Left renal pelvis (tissue), 4 donors: ENCODE results near the gene SHISAL1. TPM values are rescaled to one million over a fixed set of nuclear protein-coding genes. Genes with fewer than 3 reads are reported as not detected.
"Not testable (repeated sequence)": the region's sequence is repeated elsewhere in the genome, so short reads cannot be mapped to it uniquely, and the experiment has no call there.

Experiments
- DNase-seq, 4 donors: peaks; one replicate each; pipeline ENCODE4 v3.0.0-alpha.2; 2013; ENCODE audit warnings: low read depth in 4 of 4, low spot score in 3 of 4
- polyA plus RNA-seq, 4 donors: library from polyadenylated mRNA; unstranded; fragments of 120-200 nt; gene quantifications; one replicate each; pipeline ENCODE4 v1.2.1, GENCODE V29; 2013; ENCODE audit not compliant: insufficient read length in 4 of 4

Gene SHISAL1
- polyA plus RNA-seq, 4 donors = 2.0 to 5.1 (median 2.4) TPM

- no peak for DNase-seq
These were observed 7.3 kb downstream of the SHISAL1 start for GRCh38 chr22:44305455-44305854.

DNA sequence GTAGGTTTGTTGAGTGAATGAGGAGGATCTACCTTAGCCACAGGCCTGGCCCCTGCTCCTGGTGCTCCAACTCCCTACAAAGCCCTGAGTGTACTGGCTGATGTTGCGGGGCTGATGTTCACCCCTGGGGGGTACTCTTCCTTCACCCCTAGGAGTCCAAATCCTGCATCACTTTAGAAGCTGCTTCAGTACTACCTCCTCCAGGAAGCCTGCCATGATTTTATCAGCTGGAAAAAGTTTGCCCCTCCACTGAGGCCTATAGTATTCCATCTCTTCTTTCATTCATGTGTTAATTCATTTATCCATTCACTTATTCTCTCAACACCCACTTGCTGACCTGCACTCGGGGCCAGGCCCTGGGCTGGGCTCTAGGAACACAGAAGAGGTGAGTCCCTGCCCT is 7.8 kb downstream of the SHISAL1 start:
- DNase-seq = no peak

DNA sequence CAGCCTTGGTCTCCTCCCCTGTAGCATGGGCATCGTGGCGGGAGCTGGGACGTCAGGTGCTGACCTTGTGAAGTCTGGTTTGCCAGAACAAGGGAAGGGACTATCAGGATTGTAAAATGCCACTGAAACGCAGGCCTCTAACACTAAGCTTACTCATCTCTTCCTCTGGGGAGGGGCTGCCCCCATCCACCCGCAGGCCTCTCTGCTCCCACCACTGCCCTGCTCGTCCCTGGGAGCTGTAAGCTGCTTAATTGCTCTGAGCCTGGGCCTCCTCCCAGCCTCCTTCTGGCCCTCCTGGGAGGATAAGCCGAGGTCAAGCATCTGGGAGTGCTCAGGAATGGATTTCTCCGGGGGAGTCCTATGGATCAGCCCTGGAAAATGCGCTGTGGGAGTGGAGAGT is 8.4 kb downstream of the SHISAL1 start:
- DNase-seq = no peak

DNA sequence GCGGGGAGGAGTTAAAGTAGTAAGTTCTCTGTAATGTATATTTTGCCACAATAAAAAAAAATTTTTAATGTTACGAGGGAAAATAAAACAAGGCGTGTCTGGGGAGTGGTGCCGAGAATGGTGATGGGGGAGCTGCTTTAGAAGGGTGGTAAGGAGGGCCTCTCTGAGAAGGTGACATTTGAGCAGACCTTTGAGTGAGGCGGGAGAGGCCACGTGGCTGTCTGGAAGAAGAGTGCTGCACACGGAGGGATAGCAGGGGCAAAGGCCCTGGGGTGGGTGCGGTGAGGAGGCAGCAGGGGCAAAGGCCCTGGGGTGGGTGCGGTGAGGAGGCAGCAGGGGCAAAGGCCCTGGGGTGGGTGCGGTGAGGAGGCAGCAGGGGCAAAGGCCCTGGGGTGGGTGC is 10.4 kb downstream of the SHISAL1 start:
- not testable (repeated sequence) for DNase-seq

DNA sequence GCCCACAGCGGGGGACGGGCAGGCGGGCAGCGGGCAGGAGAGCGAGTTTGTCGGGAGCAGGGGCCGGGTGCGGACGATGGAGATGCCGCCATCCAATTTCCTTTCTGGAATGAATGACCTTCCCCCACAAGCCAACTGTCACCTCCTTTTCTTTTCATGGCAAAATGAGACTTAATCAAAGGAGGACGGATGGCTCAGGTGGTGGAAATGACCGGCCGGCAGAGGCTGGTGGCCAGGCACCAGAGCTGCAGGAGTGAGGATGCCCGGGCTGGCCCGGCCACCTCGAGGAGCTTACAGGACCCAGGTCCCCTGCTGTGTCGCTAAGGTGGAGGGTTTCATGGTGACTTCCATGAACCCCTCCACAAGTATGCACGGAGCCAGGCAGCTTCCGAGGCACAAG is 11.7 kb downstream of the SHISAL1 start:
- DNase-seq = no peak

- DNase-seq = no peak
These were observed 13.6 kb downstream of the SHISAL1 start for GRCh38 chr22:44299124-44299523.

- peak in 1 of 4 donors; percentile 29 for DNase-seq
These were observed 14.2 kb downstream of the SHISAL1 start for GRCh38 chr22:44298406-44299091.

DNA sequence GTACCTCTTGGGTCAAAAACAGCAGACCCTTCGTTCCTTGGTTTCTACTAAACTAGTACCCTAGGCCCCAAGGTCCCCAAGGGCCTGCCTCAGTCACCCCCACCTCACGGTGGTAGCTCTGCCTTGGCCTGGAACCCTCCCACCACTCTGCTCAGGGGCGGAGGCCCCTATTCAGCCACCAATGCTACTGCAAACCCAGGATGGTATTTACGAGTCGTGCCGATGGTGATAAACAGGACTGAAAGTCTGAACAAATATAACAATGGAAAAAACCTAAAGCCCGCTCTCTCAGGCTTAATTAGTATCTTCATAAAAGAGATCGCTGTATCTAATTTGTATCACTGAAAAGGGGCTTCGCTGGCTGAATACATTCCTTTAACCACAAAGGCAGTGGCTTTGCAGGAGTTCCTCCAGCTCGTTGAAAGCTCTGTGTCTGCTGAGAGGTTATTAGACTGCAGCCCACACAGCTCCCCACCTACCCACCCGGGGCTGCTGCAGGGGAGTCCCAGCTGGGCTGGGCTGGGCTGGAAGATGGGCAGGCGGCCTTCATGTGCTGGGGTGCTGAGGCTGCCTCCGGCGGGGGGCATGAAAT is 15.2 kb downstream of the SHISAL1 start:
- no peak for DNase-seq

GRCh38 chr22:44295406-44295805 is 17.3 kb downstream of the SHISAL1 start:
- DNase-seq = no peak

- no peak for DNase-seq
These were observed 18.9 kb downstream of the SHISAL1 start for GRCh38 chr22:44293876-44294275.

DNA sequence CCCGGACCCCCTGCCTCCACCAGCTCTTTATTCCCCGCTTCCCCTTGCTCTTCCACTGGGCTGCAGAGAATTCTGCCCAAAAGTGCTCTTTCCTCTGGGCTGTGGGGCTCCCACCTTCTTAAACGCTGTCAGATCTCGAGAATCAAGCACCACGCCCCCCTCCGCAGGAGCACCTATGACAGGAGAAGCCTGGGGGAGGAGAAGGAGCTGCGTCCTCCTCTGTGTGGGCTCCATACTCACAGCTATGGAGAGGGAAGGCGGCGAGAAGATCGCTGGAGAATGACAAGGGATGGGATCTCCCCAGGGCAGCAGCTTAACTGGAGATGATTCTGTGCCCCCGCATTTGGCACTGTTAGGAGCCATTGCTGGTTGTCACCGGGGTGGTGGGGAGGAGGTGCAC is 19.7 kb downstream of the SHISAL1 start:
- no peak for DNase-seq

DNA sequence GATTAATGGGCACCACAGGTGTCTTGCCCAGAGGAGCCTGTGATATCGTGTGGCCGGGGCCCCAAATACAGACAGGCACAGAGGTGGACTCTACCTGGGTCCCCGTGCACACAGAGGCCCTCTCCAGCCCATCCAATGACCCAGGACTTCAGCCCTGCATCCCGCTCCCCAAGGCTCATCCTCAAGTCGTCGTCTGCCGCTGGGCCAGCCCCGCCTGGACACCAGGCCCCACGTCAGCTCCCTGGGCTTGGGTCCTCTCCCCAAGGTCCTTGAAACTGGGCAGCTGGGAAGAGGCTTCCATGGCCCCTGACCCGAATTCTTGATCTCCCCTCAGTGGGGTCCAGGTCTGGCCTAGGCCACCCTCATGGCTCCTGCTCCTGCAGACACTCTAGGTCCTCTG is 20.2 kb downstream of the SHISAL1 start:
- no peak for DNase-seq

GRCh38 chr22:44291674-44292360 is 20.9 kb downstream of the SHISAL1 start:
- DNase-seq = peak in 1 of 4 donors; percentile 22

DNA sequence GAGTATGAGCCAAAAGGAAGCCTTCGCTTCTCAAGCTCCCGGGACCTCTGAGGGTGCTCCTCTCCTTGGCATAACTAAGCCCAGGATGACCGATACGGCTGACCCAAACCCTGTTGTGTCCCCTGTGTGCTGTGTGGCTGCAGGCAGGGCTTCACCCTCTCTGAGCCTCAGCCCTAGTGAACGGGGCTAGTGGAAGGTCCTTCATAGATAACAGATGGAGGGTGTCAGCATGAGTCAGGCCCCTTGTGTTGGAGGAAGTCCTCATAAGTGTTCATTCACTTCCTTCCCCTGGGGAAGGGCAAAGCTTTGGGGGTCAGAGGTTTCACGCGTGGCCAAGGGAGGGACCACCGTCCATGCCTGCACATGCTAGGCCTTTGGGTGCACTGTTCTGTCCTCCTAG is 21.5 kb downstream of the SHISAL1 start:
- DNase-seq = no peak

- peak in 3 of 4 donors; percentile 16 to 36 (median 34) for DNase-seq
These were observed 23.2 kb downstream of the SHISAL1 start for GRCh38 chr22:44289414-44290171.

DNA sequence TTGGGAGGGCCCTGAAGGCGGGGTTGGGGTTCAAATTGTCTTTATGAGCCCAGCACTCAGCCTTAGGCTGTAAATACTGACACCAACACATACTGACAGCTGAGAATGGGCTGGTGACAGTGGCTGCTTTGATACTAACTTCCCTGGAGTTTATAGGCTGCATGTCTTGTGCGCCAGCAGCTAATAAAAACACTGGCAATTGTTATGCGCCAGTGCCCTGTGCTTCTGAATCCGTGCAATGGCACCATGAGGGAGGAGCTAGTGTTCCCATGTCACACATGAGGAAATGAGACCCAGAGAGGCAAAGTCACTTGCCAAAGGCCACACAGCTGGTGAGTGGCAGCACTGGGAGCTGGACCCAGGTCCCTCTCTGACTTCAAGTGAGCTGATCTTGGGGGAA is 23.8 kb downstream of the SHISAL1 start:
- DNase-seq = no peak

DNA sequence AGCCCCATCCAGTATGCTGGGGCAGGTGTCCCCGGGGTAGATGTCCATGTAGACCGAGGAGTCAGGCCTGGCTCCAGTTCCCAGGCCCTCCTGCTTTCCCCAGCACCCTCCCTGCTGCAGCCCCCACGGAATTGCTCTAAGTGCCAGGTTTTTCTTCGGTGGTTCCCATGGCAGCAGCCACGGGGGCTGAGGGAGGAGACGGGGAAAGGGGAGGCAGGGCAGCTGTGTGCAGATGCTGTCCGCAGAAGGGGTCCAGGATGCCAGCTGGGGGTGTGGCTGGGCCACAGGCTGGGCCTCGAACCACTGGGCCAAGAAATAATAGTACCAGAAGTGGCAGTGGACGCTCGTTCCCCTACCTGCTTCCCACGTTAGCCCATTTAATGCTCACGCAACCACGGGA is 25.0 kb downstream of the SHISAL1 start:
- DNase-seq = no peak

GRCh38 chr22:44287121-44287693 is 25.5 kb downstream of the SHISAL1 start:
- DNase-seq = no peak

GRCh38 chr22:44286646-44287045 is 26.1 kb downstream of the SHISAL1 start:
- no peak for DNase-seq

GRCh38 chr22:44284711-44285110 is 28.0 kb downstream of the SHISAL1 start:
- no peak for DNase-seq
